Measurements from ENCODE around the gene KCNH8. TPM values are rescaled to one million over a fixed set of nuclear protein-coding genes. Genes with fewer than 3 reads are reported as not detected.

Gene KCNH8
- total RNA-seq, 4 donors from 2014 or later: 0.11 to 0.42 (median 0.26) TPM

DNA sequence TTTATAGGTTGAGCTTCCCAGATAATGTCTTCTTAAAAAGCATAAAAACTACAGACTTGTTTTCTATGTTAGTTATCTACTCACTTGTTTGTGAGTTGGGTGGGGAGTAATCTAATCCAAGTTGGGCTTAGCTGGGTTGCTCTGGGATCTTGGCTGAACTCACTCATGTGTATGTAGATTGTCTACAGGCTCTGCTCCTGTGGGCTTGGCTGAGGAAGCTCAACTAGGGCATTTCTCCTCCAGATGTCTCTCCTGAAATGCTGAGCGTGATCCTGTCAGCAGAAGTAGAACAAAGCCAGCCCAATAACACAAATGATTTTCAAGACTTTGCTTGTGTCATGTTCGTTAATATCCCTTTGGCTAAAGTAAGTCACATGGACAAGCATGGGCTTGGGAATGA, 17.3 kb downstream of the KCNH8 start:
- WGBS: 76% methylated on average over 2 of the region's 2 CpGs
- intact Hi-C loops (cut with DNase I): no loop called here
- Histone ChIP-seq H3K4me1 (no peaks in the 10 kb centered on the region), H3K36me3 (no peaks in the 10 kb centered on the region), H3K27ac (replicated peaks in 1 of 4) (no peak overlapping the region), H3K4me3 (no peak overlapping the region), H3K9me3 (no peaks in the 10 kb centered on the region), H3K27me3 (no peaks in the 10 kb centered on the region)
- no peak for TF ChIP-seq POLR2AphosphoS5 (IDR thresholded peaks at IDR 0.05)
- TF ChIP-seq, protein P1, sequence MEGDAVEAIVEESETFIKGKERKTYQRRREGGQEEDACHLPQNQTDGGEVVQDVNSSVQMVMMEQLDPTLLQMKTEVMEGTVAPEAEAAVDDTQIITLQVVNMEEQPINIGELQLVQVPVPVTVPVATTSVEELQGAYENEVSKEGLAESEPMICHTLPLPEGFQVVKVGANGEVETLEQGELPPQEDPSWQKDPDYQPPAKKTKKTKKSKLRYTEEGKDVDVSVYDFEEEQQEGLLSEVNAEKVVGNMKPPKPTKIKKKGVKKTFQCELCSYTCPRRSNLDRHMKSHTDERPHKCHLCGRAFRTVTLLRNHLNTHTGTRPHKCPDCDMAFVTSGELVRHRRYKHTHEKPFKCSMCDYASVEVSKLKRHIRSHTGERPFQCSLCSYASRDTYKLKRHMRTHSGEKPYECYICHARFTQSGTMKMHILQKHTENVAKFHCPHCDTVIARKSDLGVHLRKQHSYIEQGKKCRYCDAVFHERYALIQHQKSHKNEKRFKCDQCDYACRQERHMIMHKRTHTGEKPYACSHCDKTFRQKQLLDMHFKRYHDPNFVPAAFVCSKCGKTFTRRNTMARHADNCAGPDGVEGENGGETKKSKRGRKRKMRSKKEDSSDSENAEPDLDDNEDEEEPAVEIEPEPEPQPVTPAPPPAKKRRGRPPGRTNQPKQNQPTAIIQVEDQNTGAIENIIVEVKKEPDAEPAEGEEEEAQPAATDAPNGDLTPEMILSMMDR (IDR thresholded peaks at IDR 0.05): no peak
- no peak for DNase-seq (ENCODE audit: extremely low spot score)

DNA sequence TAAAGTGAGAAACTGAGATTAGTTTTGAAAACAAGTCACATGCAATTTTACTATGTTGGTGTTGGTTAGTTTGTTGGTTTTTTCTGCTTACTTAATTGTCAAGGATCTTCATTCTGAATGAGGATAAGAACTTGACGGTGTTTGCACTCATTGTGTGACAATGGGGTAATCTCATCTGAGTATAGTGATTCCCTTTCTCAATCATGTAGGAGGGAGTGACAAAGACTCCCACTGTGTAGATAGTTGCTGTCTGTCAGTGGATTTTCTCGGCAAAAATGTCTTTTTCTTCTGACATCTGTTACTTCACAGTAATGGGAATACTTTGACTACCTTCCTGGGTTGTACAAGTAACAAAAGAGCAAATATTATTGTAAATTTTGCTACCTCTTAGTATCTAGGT, 23.5 kb downstream of the KCNH8 start:
- no peaks in the 10 kb centered on the region for H3K36me3 ChIP-seq
- no peaks in the 10 kb centered on the region for H3K9me3 ChIP-seq
- intact Hi-C loops (cut with DNase I): no loop called here
- H3K27me3 ChIP-seq: no peaks in the 10 kb centered on the region
- H3K27ac ChIP-seq (replicated peaks in 1 of 4): no peak overlapping the region
- H3K4me1 ChIP-seq: no peaks in the 10 kb centered on the region
- no peak overlapping the region for H3K4me3 ChIP-seq
- DNase-seq (ENCODE audit: extremely low spot score): no peak
- TF ChIP-seq POLR2A (IDR thresholded peaks at IDR 0.05; ENCODE audit: low read depth) (no peak), POLR2AphosphoS5 (IDR thresholded peaks at IDR 0.05) (no peak), EP300 (IDR thresholded peaks at IDR 0.05) (no peak)
- TF ChIP-seq, protein P1 (IDR thresholded peaks at IDR 0.05): no peak
- WGBS: 51% methylated on average over 2 of the region's 2 CpGs

DNA sequence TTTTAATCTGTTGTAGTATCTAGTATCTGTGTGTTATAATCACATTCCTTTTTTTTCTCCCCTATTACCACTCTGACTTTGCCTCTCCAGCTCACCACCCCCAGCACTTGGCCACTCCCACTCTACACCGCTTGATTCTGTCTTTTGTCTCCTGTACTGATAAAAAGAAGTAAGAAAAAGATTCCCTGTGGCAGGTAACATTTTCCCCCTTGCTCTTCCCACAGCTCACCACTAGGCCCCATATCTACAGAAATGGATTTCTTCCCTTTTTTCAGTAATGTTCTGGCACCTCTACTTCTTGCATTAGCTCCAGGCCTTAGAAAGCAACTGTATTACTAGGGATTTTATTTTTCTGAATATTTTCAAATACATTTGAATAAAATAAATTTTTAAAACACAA, 25.6 kb downstream of the KCNH8 start:
- Histone ChIP-seq H3K4me3 (no peak overlapping the region), H3K27me3 (no peaks in the 10 kb centered on the region), H3K36me3 (no peaks in the 10 kb centered on the region), H3K27ac (replicated peaks in 1 of 4) (no peak overlapping the region), H3K9me3 (no peaks in the 10 kb centered on the region), H3K4me1 (no peaks in the 10 kb centered on the region)
- no peak for DNase-seq (ENCODE audit: extremely low spot score)
- TF ChIP-seq EP300 (IDR thresholded peaks at IDR 0.05) (no peak), POLR2AphosphoS5 (IDR thresholded peaks at IDR 0.05) (no peak), POLR2A (IDR thresholded peaks at IDR 0.05; ENCODE audit: low read depth) (no peak)
- TF ChIP-seq, protein P1 (IDR thresholded peaks at IDR 0.05): no peak
- WGBS: 38% methylated on average over 1 of the region's 1 CpG
- intact Hi-C loops (cut with DNase I): no loop called here

DNA sequence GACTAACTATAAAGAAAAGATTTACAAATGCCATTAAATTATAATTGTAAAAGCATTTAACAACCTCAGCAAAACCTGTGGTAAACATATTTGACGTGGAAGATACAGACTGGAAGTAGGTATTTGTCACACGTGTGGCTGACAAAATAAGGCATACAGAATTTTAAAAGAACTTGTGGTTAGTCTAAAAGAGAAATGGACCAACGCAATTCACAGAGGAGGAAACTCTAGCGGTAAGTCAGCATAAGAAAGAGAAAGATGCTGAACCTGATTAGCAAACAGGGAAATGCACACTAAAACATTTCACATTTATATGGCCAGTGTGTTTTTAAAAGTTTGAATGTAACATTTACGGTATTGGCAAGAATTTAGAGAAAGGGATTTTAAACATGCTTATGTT, 35.3 kb downstream of the KCNH8 start:
- Histone ChIP-seq H3K4me1 (no peaks in the 10 kb centered on the region), H3K9me3 (no peaks in the 10 kb centered on the region), H3K4me3 (no peak overlapping the region), H3K36me3 (no peaks in the 10 kb centered on the region), H3K27ac (replicated peaks in 1 of 4) (no peak overlapping the region), H3K27me3 (no peaks in the 10 kb centered on the region)
- 38% methylated on average over 5 of the region's 5 CpGs for WGBS
- intact Hi-C loops (cut with DNase I): no loop called here
- TF ChIP-seq POLR2AphosphoS5 (IDR thresholded peaks at IDR 0.05) (no peak), EP300 (IDR thresholded peaks at IDR 0.05) (no peak), POLR2A (IDR thresholded peaks at IDR 0.05; ENCODE audit: low read depth) (no peak)
- TF ChIP-seq, protein P1 (IDR thresholded peaks at IDR 0.05): no peak
- DNase-seq (ENCODE audit: extremely low spot score): no peak

DNA sequence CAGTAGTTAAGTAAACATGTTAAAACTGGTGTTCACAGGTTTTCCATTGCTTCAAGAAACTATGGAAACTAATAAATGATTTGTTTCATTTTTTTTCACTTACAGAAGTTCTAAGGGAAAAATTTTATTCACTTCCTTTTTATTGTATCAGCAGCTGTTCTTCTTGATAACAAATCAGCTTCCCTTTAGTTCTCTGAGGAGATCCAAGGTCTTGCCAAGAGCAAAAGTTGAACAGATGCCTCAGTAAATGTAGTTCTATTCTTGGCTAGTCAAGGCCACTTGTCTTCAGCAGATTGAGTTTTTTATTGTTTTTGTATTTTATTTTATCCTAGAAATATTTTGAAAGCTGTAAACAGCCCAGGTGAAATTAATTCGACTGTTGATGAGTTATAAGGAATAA, 41.8 kb downstream of the KCNH8 start:
- intact Hi-C loops (cut with DNase I): no loop called here
- TF ChIP-seq POLR2AphosphoS5 (IDR thresholded peaks at IDR 0.05): no peak
- no peak for TF ChIP-seq EP300 (IDR thresholded peaks at IDR 0.05)
- TF ChIP-seq, protein P1 (IDR thresholded peaks at IDR 0.05): no peak
- TF ChIP-seq POLR2A (IDR thresholded peaks at IDR 0.05; ENCODE audit: low read depth): no peak
- no peak overlapping the region for H3K4me3 ChIP-seq
- no peaks in the 10 kb centered on the region for H3K9me3 ChIP-seq
- DNase-seq (ENCODE audit: extremely low spot score): no peak
- no peaks in the 10 kb centered on the region for H3K4me1 ChIP-seq
- no peak overlapping the region for H3K27ac ChIP-seq (replicated peaks in 1 of 4)
- 54% methylated on average over 1 of the region's 1 CpG for WGBS
- no peaks in the 10 kb centered on the region for H3K27me3 ChIP-seq
- H3K36me3 ChIP-seq: no peaks in the 10 kb centered on the region
